Measurements from ENCODE around the gene SMAD3. TPM values are rescaled to one million over a fixed set of nuclear protein-coding genes. Genes with fewer than 3 reads are reported as not detected.
"Not testable (repeated sequence)": the region's sequence is repeated elsewhere in the genome, so short reads cannot be mapped to it uniquely, and the experiment has no call there.

Gene SMAD3
- total RNA-seq, 2 experiments from 2014 or later, result 41.2 to 77.8 TPM

DNA sequence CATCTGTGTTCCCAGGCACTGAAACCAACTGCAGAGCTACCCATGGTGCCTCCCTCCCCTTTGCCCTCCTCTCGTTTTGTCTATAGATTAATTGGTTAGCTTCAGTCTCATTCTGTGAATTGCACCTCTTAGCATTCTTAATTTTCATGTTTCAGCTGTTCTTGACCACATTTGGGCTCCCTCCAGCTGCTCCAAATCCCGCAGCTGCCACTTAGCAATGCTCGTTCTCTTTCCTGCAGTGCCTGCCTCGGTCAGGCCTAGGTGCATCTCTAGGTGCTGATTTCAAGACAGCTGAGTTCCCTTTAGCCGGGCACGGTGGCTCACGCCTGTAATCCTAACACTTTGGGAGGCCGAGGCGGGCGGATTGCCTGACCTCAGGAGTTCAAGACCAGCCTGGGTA lies 47.0 kb upstream of the SMAD3 start:
- H4K20me1 ChIP-seq (ENCODE audit: insufficient read depth, low read length), result no peaks in the 10 kb centered on the region
- H3K9me2 ChIP-seq (ENCODE audit: insufficient read depth, low read length), result no peaks in the 10 kb centered on the region
- no peak for DNase-seq (ENCODE audit: low spot score)
- no peak overlapping the region for H3K4me2 ChIP-seq (ENCODE audit: low read length)
- no peaks in the 10 kb centered on the region for H3K4me1 ChIP-seq (ENCODE audit: insufficient read depth, low read length, poor library complexity, severe bottlenecking)
- no peak for TF ChIP-seq EZH2phosphoT487 (IDR thresholded peaks at IDR 0.05; ENCODE audit: borderline replicate concordance, low read depth, low read length)
- TF ChIP-seq, protein P1, sequence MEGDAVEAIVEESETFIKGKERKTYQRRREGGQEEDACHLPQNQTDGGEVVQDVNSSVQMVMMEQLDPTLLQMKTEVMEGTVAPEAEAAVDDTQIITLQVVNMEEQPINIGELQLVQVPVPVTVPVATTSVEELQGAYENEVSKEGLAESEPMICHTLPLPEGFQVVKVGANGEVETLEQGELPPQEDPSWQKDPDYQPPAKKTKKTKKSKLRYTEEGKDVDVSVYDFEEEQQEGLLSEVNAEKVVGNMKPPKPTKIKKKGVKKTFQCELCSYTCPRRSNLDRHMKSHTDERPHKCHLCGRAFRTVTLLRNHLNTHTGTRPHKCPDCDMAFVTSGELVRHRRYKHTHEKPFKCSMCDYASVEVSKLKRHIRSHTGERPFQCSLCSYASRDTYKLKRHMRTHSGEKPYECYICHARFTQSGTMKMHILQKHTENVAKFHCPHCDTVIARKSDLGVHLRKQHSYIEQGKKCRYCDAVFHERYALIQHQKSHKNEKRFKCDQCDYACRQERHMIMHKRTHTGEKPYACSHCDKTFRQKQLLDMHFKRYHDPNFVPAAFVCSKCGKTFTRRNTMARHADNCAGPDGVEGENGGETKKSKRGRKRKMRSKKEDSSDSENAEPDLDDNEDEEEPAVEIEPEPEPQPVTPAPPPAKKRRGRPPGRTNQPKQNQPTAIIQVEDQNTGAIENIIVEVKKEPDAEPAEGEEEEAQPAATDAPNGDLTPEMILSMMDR (conservative IDR thresholded peaks at IDR 0.05; ENCODE audit: low read length), result no peak
- BruUV-seq (replicated peaks), result no TSS peak
- H2AFZ ChIP-seq (ENCODE audit: low read length), result no peak overlapping the region
- no peaks in the 10 kb centered on the region for H3K36me3 ChIP-seq (ENCODE audit: insufficient read depth, low read length)
- no peak overlapping the region for H3K27ac ChIP-seq (ENCODE audit: low read depth, low read length, poor library complexity, severe bottlenecking)
- POLR2A ChIA-PET, result interaction anchor here (1.3 kb wide), 1 partner anchor 10 kb away, joined by 3 read pairs; no protein-coding TSS in a partner anchor
- no peak overlapping the region for H3K4me3 ChIP-seq (ENCODE audit: low read depth, low read length, poor library complexity, severe bottlenecking)
- intact Hi-C loops (cut with micrococcal nuclease; ENCODE audit: unreplicated experiment), result no loop called here
- no peaks in the 10 kb centered on the region for H3K79me2 ChIP-seq (ENCODE audit: insufficient read depth, low read depth, low read length)
- CTCF ChIA-PET (ENCODE audit: unreplicated experiment), result no interaction called here
- H3K9me3 ChIP-seq (ENCODE audit: low read length), result no peaks in the 10 kb centered on the region

DNA sequence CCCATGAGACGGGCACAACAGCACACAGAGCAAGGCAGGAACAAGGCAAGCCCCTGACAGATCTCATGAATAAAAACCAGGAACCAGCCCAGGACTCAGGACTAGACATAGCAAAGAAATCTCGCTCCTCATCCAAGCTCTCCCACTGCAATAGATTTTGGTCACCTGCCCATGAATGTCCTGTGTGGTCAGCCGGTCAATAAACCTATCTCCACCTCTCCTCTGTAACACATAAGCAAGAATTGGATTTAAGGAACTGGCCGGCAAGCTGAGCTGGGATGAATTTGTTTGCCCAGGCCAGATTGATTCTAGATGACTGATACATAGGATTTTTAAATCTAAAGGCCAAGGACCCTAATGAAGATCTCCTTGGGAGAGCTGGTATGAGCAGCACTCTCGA lies 46.3 kb upstream of the SMAD3 start:
- POLR2A ChIA-PET, result interaction anchor here (1.3 kb wide), 1 partner anchor 9 kb away, joined by 3 read pairs; no protein-coding TSS in a partner anchor
- Histone ChIP-seq H4K20me1 (ENCODE audit: insufficient read depth, low read length) (no peaks in the 10 kb centered on the region), H2AFZ (ENCODE audit: low read length) (no peak overlapping the region), H3K4me3 (ENCODE audit: low read depth, low read length, poor library complexity, severe bottlenecking) (no peak overlapping the region), H3K9me3 (ENCODE audit: low read length) (no peaks in the 10 kb centered on the region), H3K9me2 (ENCODE audit: insufficient read depth, low read length) (no peaks in the 10 kb centered on the region), H3K36me3 (ENCODE audit: insufficient read depth, low read length) (no peaks in the 10 kb centered on the region), H3K4me2 (ENCODE audit: low read length) (no peak overlapping the region), H3K4me1 (ENCODE audit: insufficient read depth, low read length, poor library complexity, severe bottlenecking) (no peaks in the 10 kb centered on the region), H3K79me2 (ENCODE audit: insufficient read depth, low read depth, low read length) (no peaks in the 10 kb centered on the region), H3K27ac (ENCODE audit: low read depth, low read length, poor library complexity, severe bottlenecking) (no peak overlapping the region)
- no TSS peak for BruUV-seq (replicated peaks)
- DNase-seq (ENCODE audit: low spot score), result no peak
- intact Hi-C loops (cut with micrococcal nuclease; ENCODE audit: unreplicated experiment), result no loop called here
- TF ChIP-seq, protein P1 (conservative IDR thresholded peaks at IDR 0.05; ENCODE audit: low read length), result no peak
- TF ChIP-seq EZH2phosphoT487 (IDR thresholded peaks at IDR 0.05; ENCODE audit: borderline replicate concordance, low read depth, low read length), result no peak
- CTCF ChIA-PET (ENCODE audit: unreplicated experiment), result no interaction called here

DNA sequence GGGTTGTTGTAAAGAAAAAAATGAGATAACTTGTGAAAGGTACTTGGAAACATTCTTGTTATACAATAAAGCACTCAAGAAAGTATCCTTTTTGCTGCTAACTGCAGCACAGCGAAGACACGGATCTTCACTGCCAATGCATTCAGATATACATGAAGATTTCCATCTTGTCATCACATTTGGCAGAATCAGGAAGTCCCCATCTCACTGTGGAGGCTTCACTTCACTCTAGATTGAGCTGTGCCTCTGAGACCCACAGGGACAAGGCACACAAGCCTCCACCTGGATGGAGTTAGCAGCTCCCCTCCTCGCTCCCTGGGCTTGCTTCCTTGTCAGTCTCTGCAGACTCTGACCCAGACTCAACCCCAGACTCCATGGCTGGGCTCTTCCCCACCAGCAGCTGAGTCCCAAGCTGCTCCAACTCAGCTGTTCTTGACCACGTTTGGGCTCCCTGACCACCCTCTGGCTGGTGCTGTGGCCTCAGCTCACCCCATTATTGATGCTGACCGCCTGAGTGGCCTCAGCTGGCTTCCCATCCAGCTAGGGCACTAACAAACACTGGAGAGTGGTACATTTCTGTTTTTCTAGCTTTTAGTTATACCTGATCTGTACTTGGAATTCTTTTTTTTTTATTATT lies 45.4 kb upstream of the SMAD3 start:
- intact Hi-C loops (cut with micrococcal nuclease; ENCODE audit: unreplicated experiment), result no loop called here
- TF ChIP-seq, protein P1 (conservative IDR thresholded peaks at IDR 0.05; ENCODE audit: low read length), result no peak
- no peak for TF ChIP-seq EZH2phosphoT487 (IDR thresholded peaks at IDR 0.05; ENCODE audit: borderline replicate concordance, low read depth, low read length)
- ChIA-PET CTCF (ENCODE audit: unreplicated experiment) (no interaction called here), POLR2A (no interaction called here)
- H3K9me3 ChIP-seq (ENCODE audit: low read length), result no peaks in the 10 kb centered on the region
- BruUV-seq (replicated peaks), result no TSS peak
- no peaks in the 10 kb centered on the region for H3K36me3 ChIP-seq (ENCODE audit: insufficient read depth, low read length)
- no peak overlapping the region for H3K27ac ChIP-seq (ENCODE audit: low read depth, low read length, poor library complexity, severe bottlenecking)
- no peaks in the 10 kb centered on the region for H3K79me2 ChIP-seq (ENCODE audit: insufficient read depth, low read depth, low read length)
- no peaks in the 10 kb centered on the region for H3K9me2 ChIP-seq (ENCODE audit: insufficient read depth, low read length)
- no peak overlapping the region for H3K4me2 ChIP-seq (ENCODE audit: low read length)
- H3K4me3 ChIP-seq (ENCODE audit: low read depth, low read length, poor library complexity, severe bottlenecking), result no peak overlapping the region
- H3K4me1 ChIP-seq (ENCODE audit: insufficient read depth, low read length, poor library complexity, severe bottlenecking), result no peaks in the 10 kb centered on the region
- DNase-seq (ENCODE audit: low spot score), result no peak
- no peaks in the 10 kb centered on the region for H4K20me1 ChIP-seq (ENCODE audit: insufficient read depth, low read length)
- H2AFZ ChIP-seq (ENCODE audit: low read length), result no peak overlapping the region

DNA sequence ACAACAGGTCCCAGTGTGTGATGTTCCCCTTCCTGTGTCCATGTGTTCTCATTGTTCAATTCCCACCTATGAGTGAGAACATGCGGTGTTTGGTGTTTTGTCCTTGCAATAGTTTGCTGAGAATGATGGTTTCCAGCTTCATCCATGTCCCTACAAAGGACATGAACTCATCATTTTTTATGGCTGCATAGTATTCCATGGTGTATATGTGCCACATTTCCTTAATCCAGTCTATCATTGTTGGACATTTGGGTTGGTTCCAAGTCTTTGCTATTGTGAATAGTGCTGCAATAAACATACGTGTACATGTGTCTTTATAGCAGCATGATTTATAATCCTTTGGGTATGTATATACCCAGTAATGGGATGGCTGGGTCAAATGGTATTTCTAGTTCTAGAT lies 44.7 kb upstream of the SMAD3 start:
- POLR2A ChIA-PET, result interaction anchor here (1.4 kb wide), 1 partner anchor 11 kb away, joined by 4 read pairs; no protein-coding TSS in a partner anchor
- H3K9me3 ChIP-seq (ENCODE audit: low read length); H3K27ac ChIP-seq (ENCODE audit: low read depth, low read length, poor library complexity, severe bottlenecking); DNase-seq (ENCODE audit: low spot score); H2AFZ ChIP-seq (ENCODE audit: low read length); H3K36me3 ChIP-seq (ENCODE audit: insufficient read depth, low read length); H3K4me1 ChIP-seq (ENCODE audit: insufficient read depth, low read length, poor library complexity, severe bottlenecking); H3K79me2 ChIP-seq (ENCODE audit: insufficient read depth, low read depth, low read length); H3K4me2 ChIP-seq (ENCODE audit: low read length); H3K9me2 ChIP-seq (ENCODE audit: insufficient read depth, low read length); intact Hi-C loops (cut with micrococcal nuclease; ENCODE audit: unreplicated experiment); BruUV-seq (replicated peaks); CTCF ChIA-PET (ENCODE audit: unreplicated experiment); H3K4me3 ChIP-seq (ENCODE audit: low read depth, low read length, poor library complexity, severe bottlenecking); H4K20me1 ChIP-seq (ENCODE audit: insufficient read depth, low read length): not testable (repeated sequence)
